ENCODE data around the gene G3BP2. TPM values are rescaled to one million over a fixed set of nuclear protein-coding genes. Genes with fewer than 3 reads are reported as not detected.

The G3BP2 gene
- total RNA-seq, 1 donor from 2014 or later: 204 TPM

DNA sequence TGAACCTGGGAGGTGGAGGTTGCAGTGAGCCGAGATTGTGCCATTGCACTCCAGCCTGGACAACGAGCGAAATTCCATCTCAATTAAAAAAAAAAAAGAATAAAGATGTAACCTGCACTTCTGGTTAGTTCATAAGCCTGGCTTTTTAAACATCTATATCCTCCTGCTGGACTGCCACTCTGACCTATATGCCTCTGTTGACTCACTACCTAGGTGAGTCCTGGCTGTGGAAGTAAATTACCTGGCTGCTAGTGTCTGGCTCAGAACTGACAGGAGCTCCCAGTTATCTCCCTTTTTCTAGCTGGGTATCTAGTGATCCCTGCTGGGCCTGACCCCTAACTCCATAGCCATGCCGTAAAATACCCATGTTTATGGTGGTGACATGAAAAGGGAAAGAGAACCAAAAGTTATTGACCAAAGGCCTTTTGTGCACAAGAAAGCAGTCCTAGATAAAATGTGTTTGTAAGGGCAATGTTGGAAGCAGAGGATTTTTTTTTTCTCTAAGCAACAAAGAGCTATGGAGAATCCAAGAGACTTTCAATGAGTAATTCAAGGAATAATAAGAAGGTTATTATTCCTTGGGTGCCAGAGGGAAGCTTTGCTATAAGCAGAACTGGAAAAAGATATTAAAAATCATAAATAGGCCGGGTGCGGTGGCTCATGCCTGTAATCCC is 10.4 kb upstream of the G3BP2 start:
- Mint-ChIP-seq H3K27ac (ENCODE audit: unreplicated experiment) (no peak overlapping the region), H3K4me3 (no peak overlapping the region), H3K36me3 (ENCODE audit: low read depth) (peaks cover 6% of the 10 kb centered on the region), H3K9me3 (no peaks in the 10 kb centered on the region), H3K4me1 (peaks cover 4% of the 10 kb centered on the region), H3K27me3 (ENCODE audit: low read depth) (no peaks in the 10 kb centered on the region)
- no peak for TF ChIP-seq CTCF (conservative IDR thresholded peaks at IDR 0.05)
- no peak for DNase-seq (ENCODE audit: low read depth, low spot score)

GRCh38 chr4:75679876-75680575 is 6.8 kb upstream of the G3BP2 start:
- TF ChIP-seq CTCF (conservative IDR thresholded peaks at IDR 0.05): no peak
- H3K4me1 Mint-ChIP-seq: peaks cover 7% of the 10 kb centered on the region
- H3K36me3 Mint-ChIP-seq (ENCODE audit: low read depth): peaks cover 2% of the 10 kb centered on the region
- H3K27ac Mint-ChIP-seq (ENCODE audit: unreplicated experiment): peak overlapping the region; percentile 27
- DNase-seq (ENCODE audit: low read depth, low spot score): no peak
- H3K9me3 Mint-ChIP-seq: no peaks in the 10 kb centered on the region
- H3K27me3 Mint-ChIP-seq (ENCODE audit: low read depth): no peaks in the 10 kb centered on the region
- H3K4me3 Mint-ChIP-seq: no peak overlapping the region

DNA sequence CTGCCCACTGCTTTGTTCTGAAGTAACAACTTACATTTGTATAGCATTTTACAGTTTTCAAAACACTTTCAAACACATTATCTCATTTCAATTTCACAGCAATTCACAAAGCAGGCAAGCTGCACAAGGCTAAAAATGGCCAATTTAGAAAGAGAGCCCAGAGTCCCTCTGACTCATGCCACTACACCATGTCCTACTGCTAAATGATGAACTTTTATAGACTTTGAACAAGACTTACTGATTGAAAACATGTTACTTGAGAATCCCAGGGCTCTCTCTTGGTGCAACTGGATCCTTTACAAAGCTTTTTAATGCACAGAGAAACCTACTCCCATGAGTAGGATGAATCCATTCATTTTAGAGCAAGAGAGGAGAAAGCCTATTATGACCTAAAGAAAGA is 5.8 kb upstream of the G3BP2 start:
- Mint-ChIP-seq H3K4me1 (peaks cover 13% of the 10 kb centered on the region), H3K27me3 (ENCODE audit: low read depth) (no peaks in the 10 kb centered on the region), H3K36me3 (ENCODE audit: low read depth) (peaks cover 2% of the 10 kb centered on the region), H3K4me3 (no peak overlapping the region), H3K27ac (ENCODE audit: unreplicated experiment) (no peak overlapping the region), H3K9me3 (no peaks in the 10 kb centered on the region)
- TF ChIP-seq CTCF (conservative IDR thresholded peaks at IDR 0.05): no peak
- DNase-seq (ENCODE audit: low read depth, low spot score): no peak

DNA sequence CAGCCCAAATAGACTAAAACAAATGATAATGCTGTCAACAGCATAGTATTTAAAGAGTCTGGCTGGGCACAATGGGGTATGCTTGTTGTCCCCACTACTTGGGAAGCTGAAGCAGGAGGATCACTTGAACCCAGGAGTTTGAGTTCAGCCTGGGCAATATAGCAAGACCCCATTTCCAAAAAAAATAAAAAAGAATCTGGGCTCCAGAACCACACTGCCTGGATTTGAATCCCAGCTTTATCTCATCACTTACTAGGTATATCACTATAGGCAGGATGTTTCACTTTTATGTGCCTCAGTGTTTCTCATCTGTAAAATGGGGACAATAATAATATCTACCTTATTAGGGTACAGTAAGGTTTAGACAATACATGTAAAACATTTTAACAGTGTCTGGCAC is 5.3 kb upstream of the G3BP2 start:
- TF ChIP-seq CTCF (conservative IDR thresholded peaks at IDR 0.05): no peak
- DNase-seq (ENCODE audit: low read depth, low spot score): no peak
- Mint-ChIP-seq H3K4me1 (peaks cover 14% of the 10 kb centered on the region), H3K9me3 (no peaks in the 10 kb centered on the region), H3K36me3 (ENCODE audit: low read depth) (no peaks in the 10 kb centered on the region), H3K4me3 (no peak overlapping the region), H3K27ac (ENCODE audit: unreplicated experiment) (no peak overlapping the region), H3K27me3 (ENCODE audit: low read depth) (no peaks in the 10 kb centered on the region)

DNA sequence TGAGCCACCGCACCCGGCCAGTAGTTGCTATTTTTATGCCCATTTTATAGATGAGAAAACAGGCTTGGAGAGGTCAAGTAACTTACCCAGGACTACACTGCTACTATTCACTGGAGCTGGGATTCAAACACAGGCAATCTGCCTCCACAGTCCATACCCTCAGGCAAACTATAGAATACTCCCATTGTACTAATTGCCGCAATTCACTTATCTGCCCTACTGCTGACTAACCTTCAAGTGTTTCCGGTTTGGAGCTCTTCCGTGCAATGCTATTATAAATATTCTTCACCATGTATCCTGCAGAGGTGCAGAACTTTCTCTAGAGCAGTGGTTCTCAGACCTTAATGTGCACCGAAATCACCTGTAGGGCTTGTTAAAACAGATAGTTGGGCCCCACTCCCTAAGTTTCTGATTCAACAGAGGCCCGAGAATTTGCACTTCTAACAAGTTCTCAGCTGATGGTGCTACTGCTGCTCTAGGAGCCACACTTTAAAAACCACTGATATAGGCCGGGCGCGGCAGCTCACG is 1.9 kb upstream of the G3BP2 start:
- peak overlapping the region; percentile 80 for H3K4me3 Mint-ChIP-seq
- DNase-seq (ENCODE audit: low read depth, low spot score): no peak
- H3K9me3 Mint-ChIP-seq: no peaks in the 10 kb centered on the region
- no peak for TF ChIP-seq CTCF (conservative IDR thresholded peaks at IDR 0.05)
- no peaks in the 10 kb centered on the region for H3K27me3 Mint-ChIP-seq (ENCODE audit: low read depth)
- no peaks in the 10 kb centered on the region for H3K36me3 Mint-ChIP-seq (ENCODE audit: low read depth)
- H3K4me1 Mint-ChIP-seq: peaks cover 31% of the 10 kb centered on the region
- H3K27ac Mint-ChIP-seq (ENCODE audit: unreplicated experiment): no peak overlapping the region

Data from neural crest cell (in vitro differentiated cells).